HEK293 (cell line): ENCODE results near the gene TTC12.

Experiments
- CTCF ChIA-PET: fragments of 350-600 bp; formaldehyde crosslinking; extraction: SDS; loops from one replicate; lab custom pipeline; 2021; ENCODE audit warnings: antibody characterized with exemption; lab: Yijun Ruan, JAX
- POLR2A ChIA-PET: fragments of 300-600 bp; formaldehyde crosslinking; extraction: SDS; loops from one replicate; lab custom pipeline; 2020; ENCODE audit warnings: antibody characterized with exemption, inconsistent platforms; lab: Yijun Ruan, JAX
- H3K27ac ChIP-seq: fragments of 200-500 bp; sonication (Bioruptor generic); 2 replicates; pipeline ENCODE4 v1.5.1; 2014; ENCODE audit warnings: low read depth, low read length, control low read depth, inconsistent platforms; ENCODE audit errors: extremely low read depth
- H3K36me3 ChIP-seq, 2 experiments: fragments of 200-500 bp in 1 of 2; sonication (Bioruptor generic) in 1 of 2; 1 replicate in 1 of 2; 2 replicates in 1 of 2; pipeline ENCODE4 v1.5.1; 2014 to 2017; ENCODE audit warnings: inconsistent platforms in 2 of 2, low read length in 2 of 2; ENCODE audit not compliant: control insufficient read depth in 2 of 2, insufficient read depth in 1 of 2
- H3K4me1 ChIP-seq: fragments of 200-500 bp; sonication (Bioruptor generic); 2 replicates; pipeline ENCODE4 v1.5.1; 2014; ENCODE audit warnings: mild to moderate bottlenecking, low read length, inconsistent platforms; ENCODE audit not compliant: control insufficient read depth, insufficient read depth
- H3K4me3 ChIP-seq: 2 replicates; pipeline ENCODE4 v1.5.1; 2011; ENCODE audit warnings: low read depth, mild to moderate bottlenecking, control low read depth, low read length, moderate library complexity
- H3K9me3 ChIP-seq: fragments of 200-500 bp; sonication (Bioruptor generic); 2 replicates; pipeline ENCODE4 v1.5.1; 2014; ENCODE audit warnings: low read depth, low read length, inconsistent platforms; ENCODE audit not compliant: control insufficient read depth, insufficient read depth
- KLF7 ChIP-seq: fragments of 450-650 bp; formaldehyde crosslinking; IDR thresholded peaks from 2 replicates; pipeline ENCODE4 v1.5.1; 2016; ENCODE audit warnings: missing biosample characterization, missing genetic modification characterization, borderline replicate concordance
- TRIM28 ChIP-seq: IDR thresholded peaks from 2 replicates; pipeline ENCODE4 v1.6.1; 2011; ENCODE audit warnings: low read length, control low read depth, borderline replicate concordance
- ZBTB48 ChIP-seq: fragments of 450-650 bp; formaldehyde crosslinking; IDR thresholded peaks from 2 replicates; pipeline ENCODE4 v1.5.1; 2016; ENCODE audit warnings: missing biosample characterization, missing genetic modification characterization
- ZNF132 ChIP-seq: fragments of 450-650 bp; formaldehyde crosslinking; IDR thresholded peaks from 2 replicates; pipeline ENCODE4 v1.5.1; 2017; ENCODE audit warnings: missing biosample characterization, missing genetic modification characterization, borderline replicate concordance
- ZNF335 ChIP-seq: fragments of 450-650 bp; formaldehyde crosslinking; conservative IDR thresholded peaks from 2 replicates; pipeline ENCODE4 v1.5.1; 2016; ENCODE audit warnings: missing biosample characterization, missing genetic modification characterization
- ZNF341 ChIP-seq: fragments of 450-650 bp; formaldehyde crosslinking; IDR thresholded peaks from 2 replicates; pipeline ENCODE4; 2016; ENCODE audit warnings: low read depth, missing biosample characterization, missing genetic modification characterization
- ZNF654 ChIP-seq: fragments of 450-650 bp; formaldehyde crosslinking; IDR thresholded peaks from 2 replicates; pipeline ENCODE4 v1.5.1; 2016; ENCODE audit warnings: low read depth, missing biosample characterization, missing genetic modification characterization
- ZNF664 ChIP-seq: fragments of 450-650 bp; formaldehyde crosslinking; IDR thresholded peaks from 2 replicates; pipeline ENCODE4 v1.5.1; 2016; ENCODE audit warnings: missing biosample characterization, missing genetic modification characterization
- ZNF843 ChIP-seq: fragments of 450-650 bp; formaldehyde crosslinking; IDR thresholded peaks from 2 replicates; pipeline ENCODE4 v1.5.1; 2016; ENCODE audit warnings: missing biosample characterization, missing genetic modification characterization
- ZSCAN30 ChIP-seq: fragments of 450-650 bp; IDR thresholded peaks from 2 replicates; pipeline ENCODE4 v1.5.1; 2018; ENCODE audit warnings: missing biosample characterization, mild to moderate bottlenecking, missing genetic modification characterization, moderate library complexity
- TF ChIP-seq, protein P1 (sequence below): fragments of 450-650 bp; formaldehyde crosslinking; optimal IDR thresholded peaks from 2 replicates; pipeline ENCODE3; 2016; ENCODE audit warnings: missing biosample characterization, mild to moderate bottlenecking, missing genetic modification characterization
- TF ChIP-seq, protein P2 (sequence below): fragments of 450-650 bp; formaldehyde crosslinking; IDR thresholded peaks from 2 replicates; pipeline ENCODE4 v1.5.1; 2016; ENCODE audit warnings: missing biosample characterization, missing genetic modification characterization
- TF ChIP-seq, protein P3 (sequence below): fragments of 450-650 bp; formaldehyde crosslinking; IDR thresholded peaks from 2 replicates; pipeline ENCODE4 v1.5.1; 2016; ENCODE audit warnings: missing biosample characterization, missing genetic modification characterization

The TTC12 gene

DNA sequence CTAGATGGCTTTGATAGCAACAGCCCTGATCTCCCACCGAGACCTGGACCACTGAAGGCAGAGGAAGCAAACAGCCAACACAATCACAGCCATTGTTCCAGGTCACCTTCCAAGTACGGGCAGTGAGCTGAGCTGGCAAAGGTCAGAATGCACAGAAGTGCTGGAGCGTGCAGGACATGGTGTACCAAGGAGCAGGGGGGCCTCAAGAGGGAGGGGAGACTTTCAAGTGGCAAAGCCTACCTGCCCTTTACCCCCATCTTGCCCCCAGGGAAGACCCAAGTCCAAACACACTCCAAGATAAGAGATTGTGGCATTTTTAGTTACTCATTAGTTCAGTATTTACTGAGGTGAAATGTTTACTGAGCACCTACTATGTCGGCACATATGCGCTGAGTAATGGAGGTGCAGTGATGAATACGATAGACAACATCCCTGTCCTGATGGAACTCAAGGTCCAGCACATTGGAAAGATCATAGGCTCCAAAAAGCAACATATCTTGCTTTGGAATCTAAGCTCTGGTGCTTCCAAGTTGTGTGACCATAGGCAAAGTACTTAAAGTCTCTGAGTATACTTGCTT, 26.0 kb upstream of the TTC12 start:
- TF ChIP-seq ZNF664 (tag by site-specific recombination) = peak; percentile 58; the same call in 1 of the 2 replicates
- TF ChIP-seq, protein P1, sequence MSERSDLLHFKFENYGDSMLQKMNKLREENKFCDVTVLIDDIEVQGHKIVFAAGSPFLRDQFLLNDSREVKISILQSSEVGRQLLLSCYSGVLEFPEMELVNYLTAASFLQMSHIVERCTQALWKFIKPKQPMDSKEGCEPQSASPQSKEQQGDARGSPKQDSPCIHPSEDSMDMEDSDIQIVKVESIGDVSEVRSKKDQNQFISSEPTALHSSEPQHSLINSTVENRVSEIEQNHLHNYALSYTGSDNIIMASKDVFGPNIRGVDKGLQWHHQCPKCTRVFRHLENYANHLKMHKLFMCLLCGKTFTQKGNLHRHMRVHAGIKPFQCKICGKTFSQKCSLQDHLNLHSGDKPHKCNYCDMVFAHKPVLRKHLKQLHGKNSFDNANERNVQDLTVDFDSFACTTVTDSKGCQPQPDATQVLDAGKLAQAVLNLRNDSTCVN (tag by site-specific recombination) = no peak
- TF ChIP-seq ZNF132 (tag by site-specific recombination) = no peak
- no peak for TF ChIP-seq ZNF843
- ChIA-PET CTCF (interaction anchor here (0.7 to 6.0 kb wide), 10 partner anchors 104 to 1069 kb away, joined by 3 to 80 read pairs (median 3); no protein-coding TSS in a partner anchor), POLR2A (no interaction called here)
- Histone ChIP-seq H3K36me3 (no peaks in the 10 kb centered on the region), H3K4me1 (no peaks in the 10 kb centered on the region), H3K9me3 (no peaks in the 10 kb centered on the region), H3K4me3 (no peak overlapping the region), H3K27ac (no peak overlapping the region)

GRCh38 chr11:113289431-113290187, 24.8 kb upstream of the TTC12 start:
- Histone ChIP-seq H3K9me3 (no peaks in the 10 kb centered on the region), H3K4me1 (no peaks in the 10 kb centered on the region), H3K36me3 (no peaks in the 10 kb centered on the region), H3K4me3 (no peak overlapping the region), H3K27ac (no peak overlapping the region)
- TF ChIP-seq ZNF654 = peak; percentile 84
- TF ChIP-seq KLF7 (tag by site-specific recombination) = no peak
- TF ChIP-seq, protein P2, sequence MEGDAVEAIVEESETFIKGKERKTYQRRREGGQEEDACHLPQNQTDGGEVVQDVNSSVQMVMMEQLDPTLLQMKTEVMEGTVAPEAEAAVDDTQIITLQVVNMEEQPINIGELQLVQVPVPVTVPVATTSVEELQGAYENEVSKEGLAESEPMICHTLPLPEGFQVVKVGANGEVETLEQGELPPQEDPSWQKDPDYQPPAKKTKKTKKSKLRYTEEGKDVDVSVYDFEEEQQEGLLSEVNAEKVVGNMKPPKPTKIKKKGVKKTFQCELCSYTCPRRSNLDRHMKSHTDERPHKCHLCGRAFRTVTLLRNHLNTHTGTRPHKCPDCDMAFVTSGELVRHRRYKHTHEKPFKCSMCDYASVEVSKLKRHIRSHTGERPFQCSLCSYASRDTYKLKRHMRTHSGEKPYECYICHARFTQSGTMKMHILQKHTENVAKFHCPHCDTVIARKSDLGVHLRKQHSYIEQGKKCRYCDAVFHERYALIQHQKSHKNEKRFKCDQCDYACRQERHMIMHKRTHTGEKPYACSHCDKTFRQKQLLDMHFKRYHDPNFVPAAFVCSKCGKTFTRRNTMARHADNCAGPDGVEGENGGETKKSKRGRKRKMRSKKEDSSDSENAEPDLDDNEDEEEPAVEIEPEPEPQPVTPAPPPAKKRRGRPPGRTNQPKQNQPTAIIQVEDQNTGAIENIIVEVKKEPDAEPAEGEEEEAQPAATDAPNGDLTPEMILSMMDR (tag by site-specific recombination) = peak; percentile 69
- no peak for TF ChIP-seq ZNF843
- no peak for TF ChIP-seq TRIM28
- TF ChIP-seq ZNF335 (tag by site-specific recombination) = 0 out of 2 replicates have a peak, but pooled peaks have one; percentile 32
- peak; percentile 61; the same call in 1 of the 2 replicates for TF ChIP-seq ZBTB48
- peak; percentile 36; the same call in 1 of the 2 replicates for TF ChIP-seq ZNF341 (tag by site-specific recombination)
- TF ChIP-seq, protein P3, sequence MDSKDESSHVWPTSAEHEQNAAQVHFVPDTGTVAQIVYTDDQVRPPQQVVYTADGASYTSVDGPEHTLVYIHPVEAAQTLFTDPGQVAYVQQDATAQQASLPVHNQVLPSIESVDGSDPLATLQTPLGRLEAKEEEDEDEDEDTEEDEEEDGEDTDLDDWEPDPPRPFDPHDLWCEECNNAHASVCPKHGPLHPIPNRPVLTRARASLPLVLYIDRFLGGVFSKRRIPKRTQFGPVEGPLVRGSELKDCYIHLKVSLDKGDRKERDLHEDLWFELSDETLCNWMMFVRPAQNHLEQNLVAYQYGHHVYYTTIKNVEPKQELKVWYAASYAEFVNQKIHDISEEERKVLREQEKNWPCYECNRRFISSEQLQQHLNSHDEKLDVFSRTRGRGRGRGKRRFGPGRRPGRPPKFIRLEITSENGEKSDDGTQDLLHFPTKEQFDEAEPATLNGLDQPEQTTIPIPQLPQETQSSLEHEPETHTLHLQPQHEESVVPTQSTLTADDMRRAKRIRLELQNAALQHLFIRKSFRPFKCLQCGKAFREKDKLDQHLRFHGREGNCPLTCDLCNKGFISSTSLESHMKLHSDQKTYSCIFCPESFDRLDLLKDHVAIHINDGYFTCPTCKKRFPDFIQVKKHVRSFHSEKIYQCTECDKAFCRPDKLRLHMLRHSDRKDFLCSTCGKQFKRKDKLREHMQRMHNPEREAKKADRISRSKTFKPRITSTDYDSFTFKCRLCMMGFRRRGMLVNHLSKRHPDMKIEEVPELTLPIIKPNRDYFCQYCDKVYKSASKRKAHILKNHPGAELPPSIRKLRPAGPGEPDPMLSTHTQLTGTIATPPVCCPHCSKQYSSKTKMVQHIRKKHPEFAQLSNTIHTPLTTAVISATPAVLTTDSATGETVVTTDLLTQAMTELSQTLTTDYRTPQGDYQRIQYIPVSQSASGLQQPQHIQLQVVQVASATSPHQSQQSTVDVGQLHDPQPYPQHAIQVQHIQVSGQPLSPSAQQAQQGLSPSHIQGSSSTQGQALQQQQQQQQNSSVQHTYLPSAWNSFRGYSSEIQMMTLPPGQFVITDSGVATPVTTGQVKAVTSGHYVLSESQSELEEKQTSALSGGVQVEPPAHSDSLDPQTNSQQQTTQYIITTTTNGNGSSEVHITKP (tag by site-specific recombination) = peak; percentile 26; the same call in 1 of the 2 replicates
- 0 out of 2 replicates have a peak, but pooled peaks have one; percentile 18 for TF ChIP-seq ZSCAN30 (tag by site-specific recombination)
- ChIA-PET POLR2A (no interaction called here), CTCF (interaction anchor here (0.6 to 6.0 kb wide), 73 partner anchors 9 to 1068 kb away, joined by 3 to 80 read pairs (median 4); no protein-coding TSS in a partner anchor)
